ENCODE data around the gene IQGAP2. TPM values are rescaled to one million over a fixed set of nuclear protein-coding genes. Genes with fewer than 3 reads are reported as not detected.

Gene IQGAP2
- total and polyA plus RNA-seq, 9 of the 15 experiments (the other 6 are each of a cell fraction or from before 2014, with no cell fraction given): 8.7 to 23.2 (median 17.4) TPM

- CTCF ChIA-PET (ENCODE audit: low intra/inter-chr PET ratio): no interaction called here
- Histone ChIP-seq H3K27ac (ENCODE audit: extremely low read depth, low read depth, low read length) (no peak overlapping the region), H3K27me3 (ENCODE audit: control insufficient read depth in 2 of 2, insufficient read depth in 2 of 2, low read length in 2 of 2) (no peaks in the 10 kb centered on the region), H2AFZ (ENCODE audit: low read depth, low read length) (no peak overlapping the region), H3K9me3 (replicated peaks; ENCODE audit: control insufficient read depth, insufficient read depth, low read depth, low read length) (no peaks in the 10 kb centered on the region), H3K79me2 (ENCODE audit: control insufficient read depth, insufficient read depth, low read length) (no peaks in the 10 kb centered on the region), H3K9me1 (ENCODE audit: control insufficient read depth, insufficient read depth, low read length) (no peaks in the 10 kb centered on the region), H3K4me2 (ENCODE audit: insufficient read depth, low read length) (no peak overlapping the region), H3K36me3 (ENCODE audit: control insufficient read depth, insufficient read depth, low read length) (no peaks in the 10 kb centered on the region), H3K4me3 (no peak overlapping the region), H3K4me1 (replicated peaks in 1 of 2; ENCODE audit: control insufficient read depth in 2 of 2, insufficient read depth in 2 of 2, low read length in 2 of 2) (peaks cover 10 to 22% of the 10 kb centered on the region in 2 experiments; a peak in 4 of 5 replicates), H3K9ac (ENCODE audit: insufficient read depth in 1 of 2, low read depth in 2 of 2, low read length in 2 of 2) (no peak overlapping the region), H4K20me1 (replicated peaks; ENCODE audit: control insufficient read depth, insufficient read depth, low read length) (no peaks in the 10 kb centered on the region)
- DNase-seq (ENCODE audit: extremely low read depth in 1 of 4, low spot score in 3 of 4) (peak in 1 of 4 experiments; percentile 32), ATAC-seq (no peak), FAIRE-seq (no peak)
- in situ Hi-C loops (cut with MboI) (no loop called here), intact Hi-C loops (cut with micrococcal nuclease) (no loop called here)
- POLR2A ChIA-PET: no interaction called here
- BruUV-seq (replicated peaks): no TSS peak
- 61% methylated on average over 3 of the region's 3 CpGs for WGBS (ENCODE audit: insufficient coverage, low coverage, missing lambda C conversion rate)
- TF ChIP-seq SOX6 (IDR thresholded peaks at IDR 0.05): no peak
- peak; percentile 95 for TF ChIP-seq NFIC (IDR thresholded peaks at IDR 0.05)
- 0 out of 4 replicates have a peak, but pooled peaks of 1 of the 2 experiments have one; percentile 11 for TF ChIP-seq KDM1A (IDR thresholded peaks at IDR 0.05)
- TF ChIP-seq NFIX (CRISPR knock-in tag; IDR thresholded peaks at IDR 0.05; ENCODE audit: low read depth): peak; percentile 61; the same call in 1 of the 2 replicates
- no peak for TF ChIP-seq SNRNP70 (optimal IDR thresholded peaks at IDR 0.05; ENCODE audit: low read depth, low read length)
- peak; percentile 58 for TF ChIP-seq RBM25 (IDR thresholded peaks at IDR 0.05; ENCODE audit: low read depth, low read length, severe bottlenecking)
- no peak for TF ChIP-seq SIN3A (IDR thresholded peaks at IDR 0.05; ENCODE audit: borderline replicate concordance in 2 of 2, control insufficient read depth in 1 of 2, low read depth in 2 of 2, low read length in 2 of 2)
- TF ChIP-seq ZNF121 (CRISPR knock-in tag; conservative IDR thresholded peaks at IDR 0.05): peak; percentile 86
Observed at GRCh38 chr5:76663573-76663972, 260.5 kb downstream of the IQGAP2 start.
